Testis (tissue), 3 donors: ENCODE results near the gene SLAMF9. TPM values are rescaled to one million over a fixed set of nuclear protein-coding genes. Genes with fewer than 3 reads are reported as not detected.

Experiments used
- DNase-seq: peaks from one replicate; pipeline ENCODE4 v3.0.0-alpha.2; 2019
- H3K27ac ChIP-seq, 2 donors: fragments of 200-600 bp; sonication (generic); one replicate each; pipeline ENCODE4 v1.5.1; 2019
- H3K27me3 ChIP-seq: fragments of 200-600 bp; sonication (generic); one replicate; pipeline ENCODE4 v1.5.1; 2019
- H3K36me3 ChIP-seq: fragments of 200-600 bp; sonication (generic); one replicate; pipeline ENCODE4 v1.5.1; 2017; ENCODE audit warnings: low read depth; ENCODE audit errors: missing control alignments
- H3K4me1 ChIP-seq: fragments of 200-600 bp; sonication (generic); one replicate; pipeline ENCODE4 v1.5.1; 2019
- H3K4me3 ChIP-seq, 2 donors: fragments of 200-600 bp; sonication (generic); one replicate each; pipeline ENCODE4 v1.5.1; 2017 to 2019
- H3K9me3 ChIP-seq: fragments of 200-600 bp; sonication (generic); one replicate; pipeline ENCODE4 v1.5.1; 2017
- CTCF ChIP-seq, 3 experiments: fragments of 450-650 bp in 2 of 3; fragments of 200-600 bp in 1 of 3; sonication (generic) in 1 of 3; IDR thresholded peaks; one replicate each; pipeline ENCODE4 v1.5.1; 2016 to 2019; ENCODE audit warnings: antibody characterized with exemption in 3 of 3, mild to moderate bottlenecking in 2 of 3, moderate library complexity in 1 of 3
- POLR2A ChIP-seq: fragments of 450-650 bp; IDR thresholded peaks from one replicate; pipeline ENCODE4 v1.6.1; 2017; ENCODE audit warnings: antibody characterized with exemption, mild to moderate bottlenecking, moderate library complexity
- WGBS, 2 donors: methylation state at CpG; one replicate each; pipeline ENCODE4 v1.1.5; 2018; 5-methylcytosine and 5-hydroxymethylcytosine counted together
- intact Hi-C: fragments of 100-400 bp; cut with DNase I; formaldehyde crosslinking; loops from one replicate; pipeline ENCODE4 v1.15.1; 2023; ENCODE audit warnings: low total_unique reads
- polyA plus RNA-seq: library from polyadenylated mRNA; stranded (reverse); fragments of 350-450 nt; fragmentation: Illumina TruSeq; extraction: RNeasy Lipid Tissue Mini Kit (QIAGEN cat#74804); gene quantifications from one replicate; pipeline ENCODE4 v1.2.3, GENCODE V29; 2014; ENCODE audit warnings: low read depth, low replicate concordance; ENCODE audit not compliant: insufficient read depth
- total RNA-seq, 2 donors: library from RNA; depleted of rRNA; stranded (reverse); fragments of >200 nt; gene quantifications; one replicate each; pipeline ENCODE4 v1.2.3, GENCODE V29; 2016

SLAMF9 gene
- total and polyA plus RNA-seq, 3 donors from 2014 or later: 0.74 to 2.0 TPM; not detected in 1

GRCh38 chr1:159980076-159980475 lies 26.0 kb upstream of the SLAMF9 start:
- TF ChIP-seq CTCF (IDR thresholded peaks at IDR 0.05) (no peak), POLR2A (no peak)
- Histone ChIP-seq H3K27me3 (no peaks in the 10 kb centered on the region), H3K36me3 (no peaks in the 10 kb centered on the region), H3K9me3 (no peaks in the 10 kb centered on the region), H3K4me1 (no peaks in the 10 kb centered on the region), H3K27ac (no peak overlapping the region), H3K4me3 (no peak overlapping the region)
- no peak for DNase-seq
- WGBS, 2 donors: 69 to 76% methylated on average over 6 of the region's 6 CpGs
- intact Hi-C loops: no loop called here

- H3K9me3 ChIP-seq: no peaks in the 10 kb centered on the region
- intact Hi-C loops: no loop called here
- no peaks in the 10 kb centered on the region for H3K27me3 ChIP-seq
- no peaks in the 10 kb centered on the region for H3K4me1 ChIP-seq
- H3K4me3 ChIP-seq: no peak overlapping the region
- WGBS, 2 donors: 70 to 83% methylated on average over 3 of the region's 3 CpGs
- TF ChIP-seq CTCF (IDR thresholded peaks at IDR 0.05): no peak
- TF ChIP-seq POLR2A: no peak
- no peak for DNase-seq
- H3K27ac ChIP-seq: no peak overlapping the region
- H3K36me3 ChIP-seq: no peaks in the 10 kb centered on the region
Measured at GRCh38 chr1:159979257-159979656, 25.2 kb upstream of the SLAMF9 start.

DNA sequence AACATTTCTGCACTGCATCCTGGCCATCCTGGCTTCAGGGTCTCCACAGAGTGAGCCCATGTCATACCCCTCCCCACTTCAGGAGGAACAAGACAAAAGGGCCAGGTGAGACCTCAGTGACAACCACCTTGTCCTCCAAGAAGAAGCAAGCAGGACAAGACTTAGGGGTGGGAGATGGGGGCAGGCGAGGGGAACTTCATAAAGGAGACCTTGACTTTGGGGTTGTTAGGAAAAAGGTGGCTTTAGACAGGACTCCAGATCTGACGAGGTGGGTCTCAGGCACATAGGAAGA lies 24.0 kb upstream of the SLAMF9 start:
- 81 to 86% methylated on average over 2 of the region's 2 CpGs for WGBS, 2 donors
- Histone ChIP-seq H3K4me3 (no peak overlapping the region), H3K36me3 (no peaks in the 10 kb centered on the region), H3K4me1 (no peaks in the 10 kb centered on the region), H3K9me3 (no peaks in the 10 kb centered on the region), H3K27ac (no peak overlapping the region), H3K27me3 (no peaks in the 10 kb centered on the region)
- TF ChIP-seq POLR2A (no peak), CTCF (IDR thresholded peaks at IDR 0.05) (no peak)
- DNase-seq: no peak
- intact Hi-C loops: no loop called here

- 86 to 93% methylated on average over 6 of the region's 6 CpGs for WGBS, 2 donors
Measured at GRCh38 chr1:159977364-159978106, 23.5 kb upstream of the SLAMF9 start.

More at GRCh38 chr1:159977364-159978106, 23.5 kb upstream of the SLAMF9 start:
- DNase-seq: no peak
- Histone ChIP-seq H3K27ac (no peak overlapping the region), H3K36me3 (no peaks in the 10 kb centered on the region), H3K4me3 (no peak overlapping the region), H3K27me3 (no peaks in the 10 kb centered on the region), H3K4me1 (no peaks in the 10 kb centered on the region), H3K9me3 (no peaks in the 10 kb centered on the region)
- intact Hi-C loops: no loop called here
- TF ChIP-seq CTCF (IDR thresholded peaks at IDR 0.05) (no peak), POLR2A (no peak)
